ENCODE data around the gene KDM5A.

Gene KDM5A

GRCh38 chr12:271161-271560, 118.0 kb downstream of the KDM5A start:
- DNase-seq = no peak

- DNase-seq = no peak
Measured at GRCh38 chr12:269191-269590, 119.9 kb downstream of the KDM5A start.

GRCh38 chr12:268483-268840, 120.7 kb downstream of the KDM5A start:
- no peak for DNase-seq

GRCh38 chr12:267581-268482, 121.3 kb downstream of the KDM5A start:
- DNase-seq = no peak

GRCh38 chr12:265096-265495, 124.0 kb downstream of the KDM5A start:
- DNase-seq = no peak

GRCh38 chr12:264269-264668, 124.9 kb downstream of the KDM5A start:
- DNase-seq = no peak

GRCh38 chr12:263574-263973, 125.5 kb downstream of the KDM5A start:
- no peak for DNase-seq

GRCh38 chr12:262817-263216, 126.3 kb downstream of the KDM5A start, which contains the start of gene SLC6A13:
Gene SLC6A13, minus strand, starts transcription at chr12:262836. Its CDS starts 2,784 bp downstream, at chr12:260052.
- DNase-seq = no peak

GRCh38 chr12:262113-262512, 127.0 kb downstream of the KDM5A start:
- no peak for DNase-seq

GRCh38 chr12:257521-258321, 131.4 kb downstream of the KDM5A start:
- no peak for DNase-seq

- no peak for DNase-seq
Measured at GRCh38 chr12:256958-257357, 132.2 kb downstream of the KDM5A start.

- no peak for DNase-seq
Measured at GRCh38 chr12:256225-256624, 132.9 kb downstream of the KDM5A start.

- DNase-seq = no peak
Measured at GRCh38 chr12:254912-255311, 134.2 kb downstream of the KDM5A start.

GRCh38 chr12:254039-254438, 135.1 kb downstream of the KDM5A start:
- no peak for DNase-seq

GRCh38 chr12:253116-253831, 135.8 kb downstream of the KDM5A start:
- DNase-seq = no peak

- DNase-seq = no peak
Measured at GRCh38 chr12:252636-253035, 136.5 kb downstream of the KDM5A start.

GRCh38 chr12:247271-247670, 141.8 kb downstream of the KDM5A start:
- no peak for DNase-seq

GRCh38 chr12:243381-243780, 145.7 kb downstream of the KDM5A start:
- DNase-seq = no peak

GRCh38 chr12:242496-242895, 146.6 kb downstream of the KDM5A start:
- DNase-seq = no peak

GRCh38 chr12:241266-241665, 147.9 kb downstream of the KDM5A start:
- DNase-seq = no peak

GRCh38 chr12:240566-240965, 148.6 kb downstream of the KDM5A start:
- no peak for DNase-seq

- no peak for DNase-seq
Measured at GRCh38 chr12:238736-239398, 150.3 kb downstream of the KDM5A start.

GRCh38 chr12:238116-238515, 151.0 kb downstream of the KDM5A start:
- no peak for DNase-seq

Data from SIG-M5 (cell line).